Measurements from ENCODE around the gene TIPRL.

Gene TIPRL

DNA sequence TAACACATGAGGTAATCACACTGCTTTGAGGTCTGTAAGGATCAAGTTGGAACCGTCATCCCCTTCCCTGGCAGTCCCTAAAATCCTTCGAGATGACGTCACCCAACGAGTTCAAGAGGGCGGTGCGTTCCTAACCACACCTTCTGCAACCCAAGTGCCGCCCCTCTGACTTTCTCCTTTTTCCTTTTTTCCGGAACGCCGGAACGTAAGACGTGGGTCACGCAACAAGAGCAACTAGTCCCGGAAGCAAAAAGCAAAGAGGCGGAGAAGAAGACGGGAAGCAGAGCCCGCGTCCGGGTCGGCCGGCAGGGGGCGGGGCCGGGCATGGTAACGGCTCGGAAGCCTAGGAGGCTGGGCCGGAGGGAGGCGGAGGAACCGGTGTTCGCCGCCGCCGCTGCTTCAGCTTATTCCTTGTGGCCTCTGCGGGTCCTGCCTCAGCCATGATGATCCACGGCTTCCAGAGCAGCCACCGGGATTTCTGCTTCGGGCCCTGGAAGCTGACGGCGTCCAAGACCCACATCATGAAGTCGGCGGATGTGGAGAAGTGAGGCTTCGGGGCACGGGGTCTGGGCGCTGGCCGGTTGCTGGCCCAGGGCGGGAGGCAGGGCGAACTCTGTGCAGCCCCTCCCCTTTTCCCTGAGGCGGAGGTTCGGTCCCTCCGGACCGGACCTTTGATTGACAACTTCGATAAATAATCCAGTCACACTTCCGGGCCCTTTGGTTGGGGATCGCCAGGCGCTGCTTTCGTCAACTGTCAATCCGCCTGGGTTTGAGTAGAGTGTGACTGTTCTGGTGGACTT, at the start of gene TIPRL:
Gene TIPRL, plus strand, starts transcription at position 325 of the 800 bp plus-strand sequence. Its CDS starts 116 bp downstream, at position 441.
- Histone ChIP-seq H3K27ac (peak within 1 kb of the TSS; percentile 73), H3K4me1 (ENCODE audit: low read depth, poor library complexity, severe bottlenecking) (peaks cover 21% of the 10 kb centered on the region), H4K20me1 (ENCODE audit: insufficient read depth) (no peaks in the 10 kb centered on the region), H3K4me3 (IDR thresholded peaks at IDR 0.05; ENCODE audit: insufficient read depth, low read depth, low read length) (peak within 1 kb of the TSS; percentile 98), H3K27me3 (ENCODE audit: insufficient read depth, low read depth) (no peaks in the 10 kb centered on the region), H3K4me2 (peak within 1 kb of the TSS; percentile 77), H3K9ac (peak within 1 kb of the TSS; percentile 73), H2AFZ (ENCODE audit: low read depth) (peak within 1 kb of the TSS; percentile 80), H3K79me2 (ENCODE audit: insufficient read depth, low read depth) (peaks cover 41% of the 10 kb centered on the region), H3K36me3 (ENCODE audit: insufficient read depth) (no peaks in the 10 kb centered on the region)
- TF ChIP-seq, protein P1, sequence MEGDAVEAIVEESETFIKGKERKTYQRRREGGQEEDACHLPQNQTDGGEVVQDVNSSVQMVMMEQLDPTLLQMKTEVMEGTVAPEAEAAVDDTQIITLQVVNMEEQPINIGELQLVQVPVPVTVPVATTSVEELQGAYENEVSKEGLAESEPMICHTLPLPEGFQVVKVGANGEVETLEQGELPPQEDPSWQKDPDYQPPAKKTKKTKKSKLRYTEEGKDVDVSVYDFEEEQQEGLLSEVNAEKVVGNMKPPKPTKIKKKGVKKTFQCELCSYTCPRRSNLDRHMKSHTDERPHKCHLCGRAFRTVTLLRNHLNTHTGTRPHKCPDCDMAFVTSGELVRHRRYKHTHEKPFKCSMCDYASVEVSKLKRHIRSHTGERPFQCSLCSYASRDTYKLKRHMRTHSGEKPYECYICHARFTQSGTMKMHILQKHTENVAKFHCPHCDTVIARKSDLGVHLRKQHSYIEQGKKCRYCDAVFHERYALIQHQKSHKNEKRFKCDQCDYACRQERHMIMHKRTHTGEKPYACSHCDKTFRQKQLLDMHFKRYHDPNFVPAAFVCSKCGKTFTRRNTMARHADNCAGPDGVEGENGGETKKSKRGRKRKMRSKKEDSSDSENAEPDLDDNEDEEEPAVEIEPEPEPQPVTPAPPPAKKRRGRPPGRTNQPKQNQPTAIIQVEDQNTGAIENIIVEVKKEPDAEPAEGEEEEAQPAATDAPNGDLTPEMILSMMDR (conservative IDR thresholded peaks at IDR 0.05; ENCODE audit: low read depth, low read length), result peak; percentile 83

DNA sequence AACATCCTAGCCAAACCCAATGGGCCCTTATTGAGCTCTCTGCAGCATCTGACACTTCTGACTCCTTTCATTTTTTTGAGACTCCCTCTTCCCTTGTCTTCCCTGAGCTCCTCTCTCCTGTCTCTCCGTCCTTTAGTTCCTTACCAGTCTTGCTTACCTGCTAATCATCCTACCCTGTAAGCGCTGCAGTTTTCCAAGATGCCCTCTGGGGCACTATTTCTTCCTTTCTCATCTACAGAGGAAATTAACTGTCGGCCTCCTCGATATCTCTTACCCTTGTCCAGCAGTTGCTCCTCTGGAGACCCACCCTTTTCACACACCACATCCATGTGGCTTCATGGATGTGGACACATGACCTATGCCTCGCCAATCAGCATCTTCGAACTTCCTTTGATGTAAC, 48.8 kb upstream of the TIPRL start:
- no peaks in the 10 kb centered on the region for H4K20me1 ChIP-seq (ENCODE audit: insufficient read depth)
- no peaks in the 10 kb centered on the region for H3K4me1 ChIP-seq (ENCODE audit: low read depth, poor library complexity, severe bottlenecking)
- H3K27me3 ChIP-seq (ENCODE audit: insufficient read depth, low read depth), result no peaks in the 10 kb centered on the region
- no peak overlapping the region for H2AFZ ChIP-seq (ENCODE audit: low read depth)
- H3K27ac ChIP-seq, result no peak overlapping the region
- H3K36me3 ChIP-seq (ENCODE audit: insufficient read depth), result no peaks in the 10 kb centered on the region
- H3K4me3 ChIP-seq (IDR thresholded peaks at IDR 0.05; ENCODE audit: insufficient read depth, low read depth, low read length), result no peak overlapping the region
- no peak overlapping the region for H3K9ac ChIP-seq
- TF ChIP-seq, protein P1 (conservative IDR thresholded peaks at IDR 0.05; ENCODE audit: low read depth, low read length), result no peak
- no peak overlapping the region for H3K4me2 ChIP-seq
- H3K79me2 ChIP-seq (ENCODE audit: insufficient read depth, low read depth), result no peaks in the 10 kb centered on the region

DNA sequence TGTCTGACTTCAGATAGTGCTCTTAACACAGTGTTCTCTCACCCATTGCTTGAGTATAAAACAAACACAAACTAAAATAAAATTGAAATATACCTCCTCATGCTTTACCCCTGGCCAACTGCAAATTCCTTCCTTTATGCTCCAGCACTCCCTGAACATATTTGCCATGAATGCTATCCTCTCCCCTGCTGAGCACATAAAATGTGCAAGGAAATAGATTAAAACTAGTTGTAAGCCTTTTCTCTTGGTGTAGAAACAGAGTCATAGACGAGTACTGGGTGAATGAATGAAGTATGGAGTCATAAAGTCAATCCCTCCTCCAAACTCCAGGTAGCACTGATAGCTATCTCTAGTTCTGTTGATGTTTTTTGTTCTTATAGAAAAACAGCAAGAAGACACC, 44.6 kb upstream of the TIPRL start:
- no peaks in the 10 kb centered on the region for H4K20me1 ChIP-seq (ENCODE audit: insufficient read depth)
- no peak overlapping the region for H3K9ac ChIP-seq
- no peak overlapping the region for H3K27ac ChIP-seq
- H3K4me2 ChIP-seq, result no peak overlapping the region
- no peaks in the 10 kb centered on the region for H3K36me3 ChIP-seq (ENCODE audit: insufficient read depth)
- H2AFZ ChIP-seq (ENCODE audit: low read depth), result no peak overlapping the region
- H3K79me2 ChIP-seq (ENCODE audit: insufficient read depth, low read depth), result no peaks in the 10 kb centered on the region
- no peak overlapping the region for H3K4me3 ChIP-seq (IDR thresholded peaks at IDR 0.05; ENCODE audit: insufficient read depth, low read depth, low read length)
- TF ChIP-seq, protein P1 (conservative IDR thresholded peaks at IDR 0.05; ENCODE audit: low read depth, low read length), result no peak
- peaks cover 11% of the 10 kb centered on the region; the same call in 1 of the 2 replicates for H3K27me3 ChIP-seq (ENCODE audit: insufficient read depth, low read depth)
- H3K4me1 ChIP-seq (ENCODE audit: low read depth, poor library complexity, severe bottlenecking), result no peaks in the 10 kb centered on the region

DNA sequence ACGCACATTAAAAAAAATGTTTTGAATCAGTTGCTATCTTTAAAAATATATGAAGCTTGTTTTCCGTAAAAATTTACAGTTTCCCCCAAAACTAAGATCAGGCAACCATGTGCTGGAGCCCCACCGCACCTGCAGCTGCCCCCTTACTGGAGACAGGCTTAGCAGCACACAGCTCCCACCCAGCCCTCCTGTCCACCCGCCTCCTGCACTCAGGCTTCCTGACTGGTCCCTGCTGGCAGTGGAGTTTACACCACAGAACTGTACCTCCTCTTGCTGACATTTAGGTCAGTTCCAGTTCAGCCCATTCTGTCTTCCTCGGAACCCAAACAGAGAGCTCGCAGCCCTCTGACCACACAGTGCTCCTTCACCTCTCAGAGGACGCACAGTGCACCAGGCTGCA, 44.1 kb upstream of the TIPRL start:
- no peak overlapping the region for H3K4me2 ChIP-seq
- TF ChIP-seq, protein P1 (conservative IDR thresholded peaks at IDR 0.05; ENCODE audit: low read depth, low read length), result no peak
- no peak overlapping the region for H2AFZ ChIP-seq (ENCODE audit: low read depth)
- H3K4me3 ChIP-seq (IDR thresholded peaks at IDR 0.05; ENCODE audit: insufficient read depth, low read depth, low read length), result no peak overlapping the region
- no peak overlapping the region for H3K27ac ChIP-seq
- peaks cover 11% of the 10 kb centered on the region; the same call in 1 of the 2 replicates for H3K27me3 ChIP-seq (ENCODE audit: insufficient read depth, low read depth)
- no peaks in the 10 kb centered on the region for H4K20me1 ChIP-seq (ENCODE audit: insufficient read depth)
- no peaks in the 10 kb centered on the region for H3K4me1 ChIP-seq (ENCODE audit: low read depth, poor library complexity, severe bottlenecking)
- H3K9ac ChIP-seq, result no peak overlapping the region
- no peaks in the 10 kb centered on the region for H3K79me2 ChIP-seq (ENCODE audit: insufficient read depth, low read depth)
- H3K36me3 ChIP-seq (ENCODE audit: insufficient read depth), result no peaks in the 10 kb centered on the region
